ENCODE measurements around the gene DNAH14.

GRCh38 chr1:224996266-224996665 is 66.8 kb downstream of the DNAH14 start:
- TF ChIP-seq POLR2A (IDR thresholded peaks at IDR 0.05; ENCODE audit: low read depth, low read length) (no peak), PAX5 (IDR thresholded peaks at IDR 0.05; ENCODE audit: insufficient read depth, low read length, severe bottlenecking) (no peak), TAF1 (IDR thresholded peaks at IDR 0.05; ENCODE audit: low read depth, low read length) (no peak), POLR2AphosphoS5 (IDR thresholded peaks at IDR 0.05; ENCODE audit: low read depth, low read length) (no peak), SPI1 (IDR thresholded peaks at IDR 0.05; ENCODE audit: low read depth, low read length) (no peak)
